OCI-LY7 (cell line): Measurements from ENCODE around the gene METTL3. TPM values are rescaled to one million over a fixed set of nuclear protein-coding genes. Genes with fewer than 3 reads are reported as not detected.
"Not testable (repeated sequence)": the region's sequence is repeated elsewhere in the genome, so short reads cannot be mapped to it uniquely, and the experiment has no call there.

ENCODE experiments used
- BruUV-seq: library from RNA; stranded (reverse); fragments of 400-500 nt; replicated peaks from 2 replicates; lab custom pipeline; 2021; lab: Mats Ljungman, UMichigan
- CTCF ChIA-PET: fragments of 300-600 bp; sonication (Branson Sonifier 250); formaldehyde crosslinking; loops from one replicate; lab custom pipeline; 2022; ENCODE audit warnings: antibody characterized with exemption; ENCODE audit not compliant: unreplicated experiment; lab: Charles Lee
- POLR2A ChIA-PET: fragments of 300-600 bp; sonication (Branson Sonifier 250); formaldehyde crosslinking; loops from one replicate; lab custom pipeline; 2022; ENCODE audit warnings: antibody characterized with exemption; lab: Charles Lee
- DNase-seq: peaks from one replicate; pipeline ENCODE4 v3.0.0-alpha.2; 2015; ENCODE audit warnings: low spot score
- H2AFZ ChIP-seq: fragments of 200-600 bp; sonication (generic), shearing (Covaris generic); 2 replicates; pipeline ENCODE4 v1.6.1; 2014; ENCODE audit warnings: mild to moderate bottlenecking, antibody characterized with exemption, low read length, moderate library complexity
- H3K27ac ChIP-seq: fragments of 200-600 bp; sonication (generic); 2 replicates; pipeline ENCODE4 v1.5.1; 2014; ENCODE audit warnings: mixed run types, low read depth, mild to moderate bottlenecking, moderate library complexity, low read length, inconsistent platforms; ENCODE audit not compliant: poor library complexity, severe bottlenecking
- H3K36me3 ChIP-seq: fragments of 200-600 bp; sonication (generic); 2 replicates; pipeline ENCODE4 v1.6.1; 2014; ENCODE audit warnings: mild to moderate bottlenecking, antibody characterized with exemption, low read length, moderate library complexity, mixed read lengths; ENCODE audit not compliant: insufficient read depth
- H3K4me1 ChIP-seq: fragments of 200-600 bp; sonication (generic); 2 replicates; pipeline ENCODE4 v1.5.1; 2014; ENCODE audit warnings: mild to moderate bottlenecking, low read length; ENCODE audit not compliant: insufficient read depth, poor library complexity, severe bottlenecking
- H3K4me2 ChIP-seq: fragments of 200-600 bp; sonication (generic); 2 replicates; pipeline ENCODE4 v1.6.1; 2014; ENCODE audit warnings: mild to moderate bottlenecking, low read length
- H3K4me3 ChIP-seq: fragments of 200-600 bp; sonication (generic); 2 replicates; pipeline ENCODE4 v1.5.1; 2014; ENCODE audit warnings: mild to moderate bottlenecking, low read depth, low read length; ENCODE audit not compliant: poor library complexity, severe bottlenecking
- H3K79me2 ChIP-seq: fragments of 200-600 bp; sonication (generic); 2 replicates; pipeline ENCODE4 v1.6.1; 2016; ENCODE audit warnings: low read depth, mild to moderate bottlenecking, low read length, moderate library complexity, mixed read lengths; ENCODE audit not compliant: insufficient read depth
- H3K9me2 ChIP-seq: fragments of 200-600 bp; sonication (generic); 2 replicates; pipeline ENCODE4 v1.6.1; 2016; ENCODE audit warnings: mild to moderate bottlenecking, low read length, mixed read lengths; ENCODE audit not compliant: insufficient read depth
- H3K9me3 ChIP-seq: fragments of 200-600 bp; sonication (generic); 2 replicates; pipeline ENCODE4 v1.6.1; 2014; ENCODE audit warnings: mild to moderate bottlenecking, mixed run types, low read length, mixed read lengths
- H4K20me1 ChIP-seq: fragments of 200-600 bp; sonication (generic); 2 replicates; pipeline ENCODE4 v1.6.1; 2014; ENCODE audit warnings: mild to moderate bottlenecking, antibody characterized with exemption, low read length, moderate library complexity, mixed read lengths; ENCODE audit not compliant: insufficient read depth
- EZH2phosphoT487 ChIP-seq: fragments of 200-600 bp; sonication (generic); IDR thresholded peaks from 2 replicates; pipeline ENCODE4 v1.6.1; 2018; ENCODE audit warnings: low read depth, borderline replicate concordance, mild to moderate bottlenecking, mixed run types, antibody characterized with exemption, low read length, moderate library complexity, mixed read lengths
- intact Hi-C: fragments of 100-400 bp; cut with micrococcal nuclease; formaldehyde crosslinking; loops from one replicate; pipeline ENCODE4 v1.10.0; 2022; ENCODE audit not compliant: unreplicated experiment
- total RNA-seq, 2 experiments: library from RNA; depleted of rRNA in 1 of 2; stranded (reverse); fragments of >200 nt in 1 of 2; shearing (Covaris generic) in 1 of 2; gene quantifications; 2 replicates each; pipeline ENCODE4 v1.2.3, GENCODE V29; 2014 to 2022
- TF ChIP-seq, protein P1 (sequence below): fragments of 200-600 bp; sonication (generic); conservative IDR thresholded peaks from 2 replicates; pipeline ENCODE4 v1.5.1; 2014; ENCODE audit warnings: mild to moderate bottlenecking, antibody characterized with exemption, low read length, moderate library complexity, mixed read lengths

The METTL3 gene
- total RNA-seq, 2 experiments from 2014 or later = 101 to 145 TPM

- no peak overlapping the region for H2AFZ ChIP-seq
- no peaks in the 10 kb centered on the region for H3K36me3 ChIP-seq
- no TSS peak for BruUV-seq
- H4K20me1 ChIP-seq = no peaks in the 10 kb centered on the region
- CTCF ChIA-PET = no interaction called here
- H3K79me2 ChIP-seq = no peaks in the 10 kb centered on the region
- H3K4me1 ChIP-seq = peaks cover 6% of the 10 kb centered on the region
- H3K4me3 ChIP-seq = no peak overlapping the region
- H3K9me3 ChIP-seq = no peaks in the 10 kb centered on the region
- intact Hi-C loops = no loop called here
- no peaks in the 10 kb centered on the region for H3K9me2 ChIP-seq
- DNase-seq = no peak
- no peak overlapping the region for H3K27ac ChIP-seq
- POLR2A ChIA-PET = interaction anchor here (1.8 kb wide), 1 partner anchor 27 kb away, joined by 11 read pairs; the partner anchor contains the start of gene SALL2
- no peak overlapping the region for H3K4me2 ChIP-seq
- no peak for TF ChIP-seq EZH2phosphoT487
- TF ChIP-seq, protein P1, sequence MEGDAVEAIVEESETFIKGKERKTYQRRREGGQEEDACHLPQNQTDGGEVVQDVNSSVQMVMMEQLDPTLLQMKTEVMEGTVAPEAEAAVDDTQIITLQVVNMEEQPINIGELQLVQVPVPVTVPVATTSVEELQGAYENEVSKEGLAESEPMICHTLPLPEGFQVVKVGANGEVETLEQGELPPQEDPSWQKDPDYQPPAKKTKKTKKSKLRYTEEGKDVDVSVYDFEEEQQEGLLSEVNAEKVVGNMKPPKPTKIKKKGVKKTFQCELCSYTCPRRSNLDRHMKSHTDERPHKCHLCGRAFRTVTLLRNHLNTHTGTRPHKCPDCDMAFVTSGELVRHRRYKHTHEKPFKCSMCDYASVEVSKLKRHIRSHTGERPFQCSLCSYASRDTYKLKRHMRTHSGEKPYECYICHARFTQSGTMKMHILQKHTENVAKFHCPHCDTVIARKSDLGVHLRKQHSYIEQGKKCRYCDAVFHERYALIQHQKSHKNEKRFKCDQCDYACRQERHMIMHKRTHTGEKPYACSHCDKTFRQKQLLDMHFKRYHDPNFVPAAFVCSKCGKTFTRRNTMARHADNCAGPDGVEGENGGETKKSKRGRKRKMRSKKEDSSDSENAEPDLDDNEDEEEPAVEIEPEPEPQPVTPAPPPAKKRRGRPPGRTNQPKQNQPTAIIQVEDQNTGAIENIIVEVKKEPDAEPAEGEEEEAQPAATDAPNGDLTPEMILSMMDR = no peak
Observed at GRCh38 chr14:21553266-21553665, 42.1 kb upstream of the METTL3 start.

DNA sequence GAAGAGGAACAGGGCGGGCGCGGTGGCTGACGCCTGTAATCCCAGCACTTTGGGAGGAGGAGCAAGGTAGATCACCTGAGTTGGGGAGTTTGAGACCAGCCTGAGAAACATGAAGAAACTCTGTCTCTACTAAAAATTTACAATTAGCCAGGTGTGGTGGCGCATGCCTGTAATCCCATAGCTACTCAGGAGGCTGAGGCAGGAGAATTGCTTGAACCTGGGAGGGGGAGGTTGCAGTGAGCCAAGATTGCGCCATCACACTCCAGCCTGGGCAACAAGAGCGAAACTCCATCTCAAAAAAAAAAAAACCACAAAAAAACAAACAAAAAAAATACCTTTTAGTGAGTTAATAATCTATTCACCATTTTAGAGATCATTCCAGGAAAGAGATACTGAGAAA lies 33.4 kb upstream of the METTL3 start:
- intact Hi-C loops, H3K4me2 ChIP-seq, H2AFZ ChIP-seq, DNase-seq, CTCF ChIA-PET, H3K9me2 ChIP-seq, H4K20me1 ChIP-seq, H3K9me3 ChIP-seq, H3K79me2 ChIP-seq, H3K27ac ChIP-seq, H3K4me3 ChIP-seq, H3K36me3 ChIP-seq, BruUV-seq: not testable (repeated sequence)
- POLR2A ChIA-PET = interaction anchor here (0.6 kb wide), 1 partner anchor 13 kb away, joined by 5 read pairs; no protein-coding TSS in a partner anchor
- H3K4me1 ChIP-seq = peaks cover 17% of the 10 kb centered on the region

- TF ChIP-seq, protein P1 = no peak
- TF ChIP-seq EZH2phosphoT487 = no peak
- Histone ChIP-seq H3K27ac (peak overlapping the region; percentile 20), H3K4me1 (peaks cover 17% of the 10 kb centered on the region), H3K36me3 (no peaks in the 10 kb centered on the region; the same call in 1 of the 2 replicates), H3K9me3 (no peaks in the 10 kb centered on the region), H4K20me1 (no peaks in the 10 kb centered on the region), H3K9me2 (no peaks in the 10 kb centered on the region), H2AFZ (peak overlapping the region; percentile 95), H3K4me3 (no peak overlapping the region), H3K4me2 (peak overlapping the region; percentile 40), H3K79me2 (no peaks in the 10 kb centered on the region)
- ChIA-PET POLR2A (no interaction called here), CTCF (no interaction called here)
- no peak for DNase-seq
- BruUV-seq = no TSS peak
- intact Hi-C loops = no loop called here
Observed at GRCh38 chr14:21543963-21544362, 32.8 kb upstream of the METTL3 start.
